GM12873 (cell line): ENCODE measurements around the gene MKNK1.

ENCODE experiments used
- CTCF ChIP-seq: IDR thresholded peaks from 2 replicates; pipeline ENCODE4 v1.5.1; 2012; ENCODE audit warnings: low read depth, mild to moderate bottlenecking, moderate library complexity, low read length, control low read depth; ENCODE audit not compliant: insufficient read depth; ENCODE audit errors: missing control alignments

Gene MKNK1

GRCh38 chr1:46543761-46544560, 60.1 kb downstream of the MKNK1 start:
- no peak for TF ChIP-seq CTCF

DNA sequence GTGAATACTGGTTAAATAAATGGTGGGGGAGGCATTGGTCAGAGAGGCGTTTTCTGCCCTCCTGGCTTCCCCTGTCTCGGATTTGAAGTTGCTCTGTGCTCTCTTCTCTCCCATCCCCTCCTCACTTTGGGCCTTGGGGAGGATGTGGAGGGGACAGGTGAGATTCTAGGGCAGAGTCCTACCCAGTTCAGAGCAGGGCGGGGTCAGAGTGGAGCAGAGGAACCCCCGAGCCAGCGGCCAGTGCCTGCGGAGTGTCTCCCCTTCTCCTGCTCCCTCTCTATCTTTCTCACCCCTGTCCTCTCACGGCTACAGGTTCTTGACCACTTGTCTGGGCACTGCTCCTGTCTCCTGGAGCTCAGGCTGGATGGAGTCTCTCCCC, 60.7 kb downstream of the MKNK1 start:
- TF ChIP-seq CTCF: no peak

DNA sequence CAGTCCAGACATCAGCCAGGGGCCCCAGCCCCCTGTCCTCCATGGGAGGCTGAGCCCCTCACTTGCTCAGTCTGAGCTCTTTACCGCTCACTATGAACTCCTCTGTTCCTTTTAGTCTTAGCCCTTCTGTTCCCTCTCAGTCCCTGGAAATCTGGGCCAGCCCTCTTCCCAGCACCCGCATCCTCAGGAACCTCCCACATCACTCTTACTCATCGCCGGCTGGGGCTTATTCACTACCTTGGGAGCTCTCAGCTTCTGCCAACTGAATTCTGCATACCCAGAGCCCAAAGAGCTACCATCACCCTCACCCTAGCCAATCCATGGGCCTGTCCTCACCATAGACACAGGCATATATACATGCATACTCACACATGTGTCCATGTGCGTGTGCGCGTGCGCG, 64.1 kb downstream of the MKNK1 start:
- no peak for TF ChIP-seq CTCF

- no peak for TF ChIP-seq CTCF
These were observed 65.9 kb downstream of the MKNK1 start for GRCh38 chr1:46538147-46538546.

- TF ChIP-seq CTCF: no peak
These were observed 66.4 kb downstream of the MKNK1 start for GRCh38 chr1:46537651-46538050.

GRCh38 chr1:46536527-46536926, 67.5 kb downstream of the MKNK1 start:
- TF ChIP-seq CTCF: no peak

DNA sequence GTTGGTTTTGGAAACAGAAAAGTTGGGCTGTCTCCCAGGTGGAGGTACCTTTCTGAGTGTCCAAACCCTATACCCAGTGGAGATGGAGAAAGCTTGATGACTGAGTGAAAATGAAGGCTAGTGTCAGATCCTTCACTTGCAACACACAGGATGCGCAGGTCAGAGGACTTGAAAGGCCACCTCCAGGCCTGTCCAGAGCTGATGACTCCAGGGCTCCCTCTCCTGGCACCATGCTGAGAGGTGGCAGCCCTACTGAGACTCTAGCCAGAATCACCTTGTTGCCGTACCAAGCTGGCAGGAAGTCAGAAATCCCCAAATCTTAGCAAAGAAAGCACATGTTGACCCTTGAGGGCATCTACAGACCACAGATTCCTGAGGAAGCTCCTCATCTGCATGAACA, 69.0 kb downstream of the MKNK1 start:
- TF ChIP-seq CTCF: peak; percentile 71
